ENCODE data around the gene POLG. TPM values are rescaled to one million over a fixed set of nuclear protein-coding genes. Genes with fewer than 3 reads are reported as not detected.
A peak's percentile ranks its signal among the peaks of the same experiment; 100 is the strongest.

The POLG gene
- total RNA-seq, 1 donor from 2014 or later, result 56.6 TPM

DNA sequence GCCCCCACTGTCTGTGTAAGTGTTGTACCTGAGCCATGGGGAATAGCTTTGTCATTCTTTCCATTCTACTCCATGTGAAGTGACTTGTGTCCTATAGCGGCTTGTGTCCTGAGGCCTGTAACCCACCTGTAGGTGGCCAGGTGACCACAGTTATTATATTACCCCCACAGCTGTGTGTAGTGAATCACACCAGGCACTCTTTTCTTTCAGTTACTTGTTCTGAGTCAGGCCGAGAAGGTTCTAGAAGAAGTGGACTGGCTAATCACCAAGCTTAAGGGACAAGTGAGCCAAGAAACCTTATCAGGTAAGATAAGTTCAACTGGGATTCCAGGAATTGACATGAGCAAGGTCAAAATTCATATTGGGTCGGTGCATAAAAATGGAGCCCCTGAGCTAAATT lies 29.2 kb downstream of the POLG start:
- ATAC-seq (no peak), DNase-seq (no peak)
- no peaks in the 10 kb centered on the region for H3K9me3 ChIP-seq
- TF ChIP-seq, protein P1, sequence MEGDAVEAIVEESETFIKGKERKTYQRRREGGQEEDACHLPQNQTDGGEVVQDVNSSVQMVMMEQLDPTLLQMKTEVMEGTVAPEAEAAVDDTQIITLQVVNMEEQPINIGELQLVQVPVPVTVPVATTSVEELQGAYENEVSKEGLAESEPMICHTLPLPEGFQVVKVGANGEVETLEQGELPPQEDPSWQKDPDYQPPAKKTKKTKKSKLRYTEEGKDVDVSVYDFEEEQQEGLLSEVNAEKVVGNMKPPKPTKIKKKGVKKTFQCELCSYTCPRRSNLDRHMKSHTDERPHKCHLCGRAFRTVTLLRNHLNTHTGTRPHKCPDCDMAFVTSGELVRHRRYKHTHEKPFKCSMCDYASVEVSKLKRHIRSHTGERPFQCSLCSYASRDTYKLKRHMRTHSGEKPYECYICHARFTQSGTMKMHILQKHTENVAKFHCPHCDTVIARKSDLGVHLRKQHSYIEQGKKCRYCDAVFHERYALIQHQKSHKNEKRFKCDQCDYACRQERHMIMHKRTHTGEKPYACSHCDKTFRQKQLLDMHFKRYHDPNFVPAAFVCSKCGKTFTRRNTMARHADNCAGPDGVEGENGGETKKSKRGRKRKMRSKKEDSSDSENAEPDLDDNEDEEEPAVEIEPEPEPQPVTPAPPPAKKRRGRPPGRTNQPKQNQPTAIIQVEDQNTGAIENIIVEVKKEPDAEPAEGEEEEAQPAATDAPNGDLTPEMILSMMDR (IDR thresholded peaks at IDR 0.05), result no peak
- H3K36me3 ChIP-seq, result no peaks in the 10 kb centered on the region
- intact Hi-C loops (cut with DNase I), result no loop called here
- no peak overlapping the region for H3K4me3 ChIP-seq
- no peak overlapping the region for H3K27ac ChIP-seq
- no peaks in the 10 kb centered on the region for H3K4me1 ChIP-seq
- H3K27me3 ChIP-seq, result no peaks in the 10 kb centered on the region

DNA sequence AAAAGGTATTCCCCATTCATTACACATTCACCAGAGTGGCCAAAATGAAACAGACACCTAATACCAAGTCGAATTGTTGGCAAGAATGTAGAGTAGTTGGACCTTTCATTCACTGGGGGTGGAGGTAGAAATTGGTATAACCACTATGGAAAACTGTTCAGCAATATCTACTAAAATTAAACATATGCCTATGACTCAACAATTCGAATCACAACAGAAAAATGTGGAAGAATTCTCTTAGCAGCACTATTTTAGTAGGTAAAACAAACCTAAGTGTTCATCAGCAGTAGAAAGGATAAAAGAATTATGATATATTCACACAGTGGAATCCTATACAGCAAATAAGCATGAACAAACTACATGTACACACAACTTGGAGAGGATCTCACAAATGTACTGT lies 30.6 kb downstream of the POLG start:
- no peaks in the 10 kb centered on the region for H3K36me3 ChIP-seq
- intact Hi-C loops (cut with DNase I), result no loop called here
- no peaks in the 10 kb centered on the region for H3K4me1 ChIP-seq
- no peak overlapping the region for H3K4me3 ChIP-seq
- ATAC-seq (no peak), DNase-seq (no peak)
- TF ChIP-seq, protein P1 (IDR thresholded peaks at IDR 0.05), result no peak
- no peaks in the 10 kb centered on the region for H3K27me3 ChIP-seq
- no peak overlapping the region for H3K27ac ChIP-seq
- H3K9me3 ChIP-seq, result no peaks in the 10 kb centered on the region

DNA sequence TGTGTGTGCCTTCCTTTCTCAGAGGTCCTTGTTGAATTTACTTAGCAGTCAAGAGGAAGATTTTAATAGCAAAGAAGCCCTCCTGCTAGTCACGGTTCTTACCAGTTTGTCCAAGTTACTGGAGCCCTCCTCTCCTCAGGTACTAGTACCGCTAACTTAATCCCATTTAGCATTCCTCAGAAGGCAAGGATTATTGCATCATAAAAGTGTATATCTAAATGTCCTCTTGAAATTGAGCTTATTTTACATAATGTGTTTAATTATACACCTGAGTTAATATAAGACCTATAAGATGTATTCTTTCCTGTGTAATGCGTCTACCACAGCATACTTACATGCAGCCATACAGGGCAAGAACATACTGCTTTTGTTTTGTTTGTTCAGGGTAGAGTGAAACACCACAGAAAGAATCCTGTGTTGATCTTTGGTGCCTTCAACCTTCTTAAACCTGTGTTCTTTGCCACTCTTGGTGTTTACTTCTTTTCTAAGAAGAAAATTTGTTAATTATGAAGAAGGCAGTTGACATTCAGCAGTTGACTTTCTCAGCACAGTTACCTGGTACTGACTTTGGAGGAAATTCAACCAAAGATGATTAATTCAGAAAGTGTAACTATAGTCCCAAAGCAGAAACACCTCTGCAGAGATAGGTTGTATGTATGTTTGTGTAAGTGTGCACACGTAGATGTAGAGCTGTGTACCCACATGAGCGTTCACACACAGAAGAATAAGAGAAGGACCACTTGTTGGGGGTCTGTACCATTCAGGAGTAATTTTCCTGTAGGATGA lies 33.1 kb downstream of the POLG start:
- DNase-seq, result no peak
- ATAC-seq, result no peak
- intact Hi-C loops (cut with DNase I), result no loop called here
- H3K27me3 ChIP-seq, result no peaks in the 10 kb centered on the region
- H3K4me3 ChIP-seq, result no peak overlapping the region
- TF ChIP-seq, protein P1 (IDR thresholded peaks at IDR 0.05), result no peak
- no peaks in the 10 kb centered on the region for H3K4me1 ChIP-seq
- H3K36me3 ChIP-seq, result no peaks in the 10 kb centered on the region
- no peaks in the 10 kb centered on the region for H3K9me3 ChIP-seq
- H3K27ac ChIP-seq, result no peak overlapping the region

DNA sequence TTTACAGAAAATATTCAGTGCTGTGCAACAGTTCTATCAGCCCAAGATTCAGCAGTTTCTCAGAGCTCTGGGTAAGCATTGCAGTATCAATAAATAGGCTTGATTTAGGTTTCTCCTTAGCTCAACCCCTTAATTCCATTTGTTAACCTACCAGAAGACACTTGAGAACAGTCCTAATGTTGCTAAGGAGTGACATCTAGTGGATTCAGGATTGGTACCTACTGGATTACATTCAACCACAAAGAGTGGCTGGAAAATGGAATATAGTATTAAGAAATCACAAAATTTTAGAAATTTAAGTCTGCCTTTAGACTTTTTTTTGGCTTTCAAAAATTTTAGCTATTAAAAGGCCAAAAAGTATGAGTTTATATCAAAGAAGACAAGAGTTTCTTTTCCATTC lies 34.7 kb downstream of the POLG start:
- no peaks in the 10 kb centered on the region for H3K27me3 ChIP-seq
- H3K27ac ChIP-seq, result no peak overlapping the region
- TF ChIP-seq, protein P1 (IDR thresholded peaks at IDR 0.05), result peak; percentile 29
- peak; percentile 55 for ATAC-seq
- no peaks in the 10 kb centered on the region for H3K4me1 ChIP-seq
- H3K9me3 ChIP-seq, result no peaks in the 10 kb centered on the region
- intact Hi-C loops (cut with DNase I), result no loop called here
- DNase-seq, result no peak
- no peak overlapping the region for H3K4me3 ChIP-seq
- no peaks in the 10 kb centered on the region for H3K36me3 ChIP-seq

DNA sequence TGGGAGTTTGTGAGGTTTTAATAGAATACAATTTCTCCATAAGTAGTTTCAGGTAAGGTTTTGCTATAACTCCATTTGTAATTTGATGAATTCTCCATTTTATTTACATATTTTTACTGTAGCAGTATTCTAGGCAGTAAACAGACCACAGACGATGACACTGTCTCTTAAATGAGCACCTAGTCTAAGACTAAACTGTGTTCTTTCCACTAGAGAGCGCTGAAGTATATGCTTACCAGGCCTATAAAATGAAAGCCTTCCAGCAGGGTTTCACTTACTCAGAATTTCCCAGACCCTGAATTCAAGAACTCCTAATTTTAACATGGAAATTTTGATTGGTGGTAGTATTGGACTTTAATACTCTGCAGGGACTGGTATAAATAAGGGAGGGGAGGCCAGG lies 41.6 kb downstream of the POLG start:
- Histone ChIP-seq H3K4me3 (no peak overlapping the region), H3K36me3 (no peaks in the 10 kb centered on the region), H3K4me1 (no peaks in the 10 kb centered on the region), H3K9me3 (no peaks in the 10 kb centered on the region), H3K27ac (no peak overlapping the region), H3K27me3 (no peaks in the 10 kb centered on the region)
- ATAC-seq, result no peak
- intact Hi-C loops (cut with DNase I), result no loop called here
- DNase-seq, result no peak
- TF ChIP-seq, protein P1 (IDR thresholded peaks at IDR 0.05), result no peak

All from upper lobe of right lung (tissue), 1 donor.